H9 (cell line): ENCODE data around the gene SPECC1L. TPM values are rescaled to one million over a fixed set of nuclear protein-coding genes. Genes with fewer than 3 reads are reported as not detected.
"Not testable (repeated sequence)": the region's sequence is repeated elsewhere in the genome, so short reads cannot be mapped to it uniquely, and the experiment has no call there.

ENCODE experiments used
- DNase-seq: peaks from one replicate; pipeline ENCODE4 v3.0.0-alpha.2; 2017
- H2AFZ ChIP-seq: one replicate; pipeline ENCODE4 v1.6.1; 2013; ENCODE audit warnings: mild to moderate bottlenecking, low read length, control low read depth, moderate library complexity
- H2AK5ac ChIP-seq: 2 replicates; pipeline ENCODE4 v1.6.1; 2013; ENCODE audit warnings: low read length, control low read depth, mixed read lengths; ENCODE audit not compliant: insufficient read length
- H2BK120ac ChIP-seq: one replicate; pipeline ENCODE4 v1.6.1; 2013; ENCODE audit warnings: low read depth, mild to moderate bottlenecking, low read length, control low read depth, inconsistent platforms; ENCODE audit not compliant: poor library complexity, severe bottlenecking
- H2BK12ac ChIP-seq: 2 replicates; pipeline ENCODE4 v1.6.1; 2013; ENCODE audit warnings: low read length, control low read depth, mixed read lengths, low read depth; ENCODE audit not compliant: insufficient read length
- H2BK15ac ChIP-seq: 2 replicates; pipeline ENCODE4 v1.6.1; 2013; ENCODE audit warnings: low read depth, low read length, control low read depth
- H2BK20ac ChIP-seq: one replicate; pipeline ENCODE4 v1.6.1; 2013; ENCODE audit warnings: low read depth, mild to moderate bottlenecking, low read length, control low read depth, inconsistent platforms; ENCODE audit not compliant: poor library complexity, severe bottlenecking
- H2BK5ac ChIP-seq: 2 replicates; pipeline ENCODE4 v1.6.1; 2013; ENCODE audit warnings: low read length, control low read depth, mixed read lengths; ENCODE audit not compliant: insufficient read length
- H3K14ac ChIP-seq: 2 replicates; pipeline ENCODE4 v1.6.1; 2013; ENCODE audit warnings: low read length, control low read depth; ENCODE audit not compliant: insufficient read depth
- H3K18ac ChIP-seq: 2 replicates; pipeline ENCODE4 v1.6.1; 2013; ENCODE audit warnings: low read depth, mild to moderate bottlenecking, mixed read lengths, low read length, control low read depth; ENCODE audit not compliant: insufficient read length
- H3K23ac ChIP-seq: 2 replicates; pipeline ENCODE4 v1.6.1; 2013; ENCODE audit warnings: low read length, control low read depth, mixed read lengths, low read depth; ENCODE audit not compliant: insufficient read length
- H3K23me2 ChIP-seq: 2 replicates; pipeline ENCODE4 v1.6.1; 2013; ENCODE audit warnings: low read depth, mild to moderate bottlenecking, mixed read lengths, low read length, control low read depth; ENCODE audit not compliant: insufficient read length, poor library complexity, severe bottlenecking
- H3K27ac ChIP-seq: 2 replicates; pipeline ENCODE4 v1.5.1; 2013; ENCODE audit warnings: low read length, control low read depth, mixed read lengths, low read depth; ENCODE audit not compliant: insufficient read length
- H3K27me3 ChIP-seq: 2 replicates; pipeline ENCODE4 v1.6.1; 2013; ENCODE audit warnings: low read length, control low read depth, inconsistent platforms; ENCODE audit not compliant: insufficient read depth
- H3K4ac ChIP-seq: 2 replicates; pipeline ENCODE4 v1.6.1; 2013; ENCODE audit warnings: low read depth, mild to moderate bottlenecking, control low read depth, inconsistent platforms, low read length, moderate library complexity
- H3K4me1 ChIP-seq: 2 replicates; pipeline ENCODE4 v1.6.1; 2013; ENCODE audit warnings: low read length, control low read depth, inconsistent platforms; ENCODE audit not compliant: insufficient read depth
- H3K4me2 ChIP-seq: 2 replicates; pipeline ENCODE4 v1.6.1; 2013; ENCODE audit warnings: low read length, control low read depth, mixed read lengths; ENCODE audit not compliant: insufficient read length, insufficient read depth
- H3K56ac ChIP-seq: 2 replicates; pipeline ENCODE4 v1.6.1; 2013; ENCODE audit warnings: low read depth, mild to moderate bottlenecking, mixed read lengths, low read length, control low read depth; ENCODE audit not compliant: insufficient read length
- H3K79me1 ChIP-seq: 2 replicates; pipeline ENCODE4 v1.6.1; 2013; ENCODE audit warnings: low read depth, mild to moderate bottlenecking, moderate library complexity, low read length, control low read depth, inconsistent platforms; ENCODE audit not compliant: insufficient read depth, poor library complexity, severe bottlenecking
- H3K79me2 ChIP-seq: 2 replicates; pipeline ENCODE4 v1.6.1; 2013; ENCODE audit warnings: low read length, control low read depth, inconsistent platforms; ENCODE audit not compliant: insufficient read depth
- H3K9ac ChIP-seq: 2 replicates; pipeline ENCODE4 v1.6.1; 2013; ENCODE audit warnings: low read length, control low read depth, mixed read lengths; ENCODE audit not compliant: insufficient read length; ENCODE audit errors: extremely low read depth
- H3K9me3 ChIP-seq: one replicate; pipeline ENCODE4 v1.6.1; 2013; ENCODE audit warnings: low read depth, low read length, inconsistent platforms; ENCODE audit not compliant: control insufficient read depth
- H3T11ph ChIP-seq: one replicate; pipeline ENCODE4 v1.6.1; 2013; ENCODE audit warnings: mild to moderate bottlenecking, low read length, control low read depth, inconsistent platforms
- H4K20me1 ChIP-seq: one replicate; pipeline ENCODE4 v1.6.1; 2013; ENCODE audit not compliant: control insufficient read depth, insufficient read length, insufficient read depth
- H4K5ac ChIP-seq: 2 replicates; pipeline ENCODE4 v1.6.1; 2013; ENCODE audit warnings: low read depth, mild to moderate bottlenecking, mixed read lengths, low read length, control low read depth; ENCODE audit not compliant: insufficient read length
- H4K8ac ChIP-seq: replicated peaks from 2 replicates; pipeline ENCODE4 v1.6.1; 2013; ENCODE audit warnings: low read length, control low read depth, mixed read lengths, low read depth; ENCODE audit not compliant: insufficient read length
- H4K91ac ChIP-seq: 2 replicates; pipeline ENCODE4 v1.6.1; 2013; ENCODE audit warnings: low read depth, mild to moderate bottlenecking, moderate library complexity, mixed read lengths, low read length, control low read depth; ENCODE audit not compliant: insufficient read length
- H3K27ac Mint-ChIP-seq, 3 experiments: 2 replicates in 2 of 3; 3 replicates in 1 of 3; pipeline ENCODE4 v1.8.0; 2020 to 2021; ENCODE audit warnings: mixed read lengths in 3 of 3, mild to moderate bottlenecking in 1 of 3, moderate library complexity in 1 of 3
- H3K27me3 Mint-ChIP-seq: 2 replicates; pipeline ENCODE4 v1.8.0; 2021; ENCODE audit warnings: low read depth, mild to moderate bottlenecking, moderate library complexity, mixed read lengths
- H3K36me3 Mint-ChIP-seq, 3 experiments: 2 replicates in 2 of 3; 3 replicates in 1 of 3; pipeline ENCODE4 v1.8.0; 2020 to 2021; ENCODE audit warnings: low read depth in 3 of 3, mixed read lengths in 3 of 3; ENCODE audit not compliant: insufficient read depth in 1 of 3
- H3K4me1 Mint-ChIP-seq, 2 experiments: 2 replicates each; pipeline ENCODE4 v1.8.0; 2020; ENCODE audit warnings: mixed read lengths in 2 of 2
- H3K4me3 Mint-ChIP-seq, 2 experiments: 2 replicates in 1 of 2; 3 replicates in 1 of 2; pipeline ENCODE4 v1.8.0; 2020 to 2021; ENCODE audit warnings: mild to moderate bottlenecking in 2 of 2, mixed read lengths in 2 of 2, moderate library complexity in 1 of 2
- H3K9me3 Mint-ChIP-seq, 2 experiments: 2 replicates in 1 of 2; 3 replicates in 1 of 2; pipeline ENCODE4 v1.8.0; 2020; ENCODE audit warnings: mild to moderate bottlenecking in 2 of 2, mixed read lengths in 2 of 2, moderate library complexity in 1 of 2
- WGBS: extraction: QIAGEN DNeasy Blood & Tissue Kit; methylation state at CpG from one replicate; pipeline ENCODE4 v1.1.7; 2013; ENCODE audit warnings: missing lambda C conversion rate, low lambda C conversion rate, mixed read lengths; ENCODE audit not compliant: insufficient read length; ENCODE audit errors: extremely low coverage; 5-methylcytosine and 5-hydroxymethylcytosine counted together
- total RNA-seq: library from RNA; stranded (reverse); gene quantifications from 2 replicates; pipeline ENCODE4 v1.2.1, GENCODE V29; 2021

Gene SPECC1L
- total RNA-seq, 1 experiment from 2014 or later = 57.1 TPM

- not testable (repeated sequence) for H3K18ac ChIP-seq, H2AK5ac ChIP-seq, H2BK15ac ChIP-seq, H3K27me3 ChIP-seq, H2AFZ ChIP-seq, H3K14ac ChIP-seq, H3K9me3 Mint-ChIP-seq, H3K36me3 Mint-ChIP-seq, H3K4me3 Mint-ChIP-seq, H3K4me2 ChIP-seq, H2BK120ac ChIP-seq, H4K91ac ChIP-seq, H3K4me1 Mint-ChIP-seq, H3K4me1 ChIP-seq, H3K79me2 ChIP-seq, H2BK5ac ChIP-seq, H3K4ac ChIP-seq, H4K20me1 ChIP-seq, H2BK20ac ChIP-seq, H3K23ac ChIP-seq, H3K27ac Mint-ChIP-seq, H3K27me3 Mint-ChIP-seq, H3K79me1 ChIP-seq, H3K56ac ChIP-seq, H2BK12ac ChIP-seq, H3K9me3 ChIP-seq, H3K27ac ChIP-seq, H3K9ac ChIP-seq, H3T11ph ChIP-seq, H3K23me2 ChIP-seq, H4K8ac ChIP-seq, DNase-seq, H4K5ac ChIP-seq
- WGBS = no CpG with 5 or more reads among the region's 8 CpGs
These were observed 21.2 kb upstream of the SPECC1L start for GRCh38 chr22:24249413-24249812.

DNA sequence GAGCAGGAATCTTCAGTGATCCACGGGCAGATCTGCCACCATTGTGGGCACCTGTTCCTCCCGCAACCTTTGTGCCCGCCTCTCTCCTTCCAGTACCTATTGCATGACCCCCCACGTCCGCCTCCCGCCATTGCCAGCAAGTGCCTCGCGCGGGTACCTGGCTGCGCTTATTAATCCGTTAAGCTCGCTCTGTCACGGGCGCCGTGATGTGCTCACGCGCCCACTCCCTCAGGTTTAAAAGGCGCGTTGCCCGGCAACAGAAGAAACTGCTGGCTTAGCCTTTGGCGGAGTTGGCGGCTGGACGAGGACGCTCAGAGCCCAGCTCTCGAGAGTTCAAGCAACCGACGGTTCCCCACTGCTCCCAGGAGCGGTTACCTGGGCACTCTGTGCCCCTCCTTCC is 19.3 kb upstream of the SPECC1L start:
- H2BK12ac ChIP-seq, H3K27ac Mint-ChIP-seq, H4K20me1 ChIP-seq, H3K9ac ChIP-seq, H2AK5ac ChIP-seq, H4K8ac ChIP-seq, H3K4ac ChIP-seq, H3K9me3 Mint-ChIP-seq, H4K91ac ChIP-seq, H3K56ac ChIP-seq, H3K27me3 Mint-ChIP-seq, H3K18ac ChIP-seq, DNase-seq, H3T11ph ChIP-seq, H2BK5ac ChIP-seq, H2BK20ac ChIP-seq, H3K23me2 ChIP-seq, H3K27me3 ChIP-seq, H3K9me3 ChIP-seq, H3K27ac ChIP-seq, H4K5ac ChIP-seq, H2AFZ ChIP-seq, H3K23ac ChIP-seq, H3K14ac ChIP-seq, H3K4me1 Mint-ChIP-seq, H2BK15ac ChIP-seq, H3K79me1 ChIP-seq, H3K4me2 ChIP-seq, H3K36me3 Mint-ChIP-seq, H3K4me1 ChIP-seq, H2BK120ac ChIP-seq, H3K4me3 Mint-ChIP-seq, H3K79me2 ChIP-seq: not testable (repeated sequence)
- WGBS = no CpG with 5 or more reads among the region's 28 CpGs
